Adrenal gland (tissue), 5 donors: ENCODE measurements around the gene SEC11A.

Experiments used
- CTCF ChIP-seq, 6 experiments: fragments of 450-650 bp in 4 of 6; fragments of 200-600 bp in 2 of 6; sonication (generic) in 1 of 6; IDR thresholded peaks; 1 replicate in 5 of 6; 2 replicates in 1 of 6; pipeline versions ENCODE4 v1.5.1 to v1.8.0; 2016 to 2021; ENCODE audit warnings: antibody characterized with exemption in 6 of 6, mild to moderate bottlenecking in 2 of 6, moderate library complexity in 1 of 6
- POLR2A ChIP-seq, 2 donors: fragments of 450-650 bp; IDR thresholded peaks; one replicate each; pipeline ENCODE4 v1.6.1; 2017; ENCODE audit warnings: antibody characterized with exemption in 2 of 2, mild to moderate bottlenecking in 2 of 2, moderate library complexity in 1 of 2
- donor health status: DM: no; HTN: no; CAD: no.

GRCh38 chr15:84643838-84644237, 72.1 kb downstream of the SEC11A start:
- TF ChIP-seq CTCF (IDR thresholded peaks at IDR 0.05) (no peak), POLR2A (IDR thresholded peaks at IDR 0.05) (no peak)
